HepG2 (cell line): ENCODE data around the gene GALNTL6. TPM values are rescaled to one million over a fixed set of nuclear protein-coding genes. Genes with fewer than 3 reads are reported as not detected.

Source experiments
- ATAC-seq: fragments of 200-7000 bp; cut with Tn5 transposase; 3 replicates; pipeline ENCODE4 v1.9.1; 2020; ENCODE audit warnings: mild to moderate bottlenecking, moderate library complexity
- BruUV-seq: library from RNA; stranded (reverse); fragments of 400-500 nt; replicated peaks from 2 replicates; lab custom pipeline; 2021; lab: Mats Ljungman, UMichigan
- CTCF ChIA-PET: fragments of 300-600 bp; formaldehyde crosslinking; extraction: SDS; loops from one replicate; lab custom pipeline; 2021; ENCODE audit warnings: low total read pairs, inconsistent platforms, low intra/inter-chr PET ratio; lab: Yijun Ruan, JAX
- POLR2A ChIA-PET: fragments of 350-600 bp; sonication (Branson Sonifier 250); formaldehyde crosslinking; loops from one replicate; lab custom pipeline; 2020; ENCODE audit warnings: antibody characterized with exemption, inconsistent platforms; lab: Yijun Ruan, JAX
- DNase-seq: peaks from one replicate; pipeline ENCODE4 v3.0.0-alpha.2; 2015; ENCODE audit warnings: low spot score
- FAIRE-seq: peaks from 3 replicates; lab custom pipeline; 2011; peaks lifted over from hg19 to GRCh38; lab: Jason Lieb, UNC
- H2AFZ ChIP-seq: one replicate; pipeline ENCODE4 v1.6.1; 2011; ENCODE audit warnings: low read length, inconsistent platforms
- H3K27ac ChIP-seq: fragments of 300-600 bp; 3 replicates; pipeline ENCODE4 v1.8.0; 2011; ENCODE audit warnings: mixed run types, mild to moderate bottlenecking, mixed read lengths, low read length, inconsistent platforms; ENCODE audit not compliant: insufficient read depth; ENCODE audit errors: extremely low read length
- H3K27me3 ChIP-seq, 2 experiments: fragments of 200-600 bp in 1 of 2; 2 replicates in 1 of 2; 3 replicates in 1 of 2; pipeline versions ENCODE4 v1.6.0 to v1.8.0; 2011; ENCODE audit warnings: low read length in 2 of 2, mild to moderate bottlenecking in 2 of 2, moderate library complexity in 2 of 2, inconsistent platforms in 1 of 2; ENCODE audit not compliant: insufficient read depth in 2 of 2, control insufficient read depth in 1 of 2
- H3K36me3 ChIP-seq, 2 experiments: fragments of 200-600 bp in 1 of 2; replicated peaks in 1 of 2; 2 replicates in 1 of 2; 3 replicates in 1 of 2; pipeline versions ENCODE4 v1.5.1 to v1.8.0; 2011; ENCODE audit warnings: low read length in 2 of 2, inconsistent platforms in 1 of 2; ENCODE audit not compliant: insufficient read depth in 2 of 2, control insufficient read depth in 1 of 2
- H3K4me1 ChIP-seq: 2 replicates; pipeline ENCODE4 v1.5.1; 2012; ENCODE audit warnings: low read length, inconsistent platforms; ENCODE audit not compliant: insufficient read depth
- H3K4me2 ChIP-seq: 2 replicates; pipeline ENCODE4 v1.6.0; 2011; ENCODE audit warnings: low read depth, low read length, inconsistent platforms
- H3K4me3 ChIP-seq, 3 experiments: fragments of 200-600 bp in 1 of 3; sonication (generic), shearing (Covaris generic) in 1 of 3; replicated peaks in 1 of 3; 2 replicates each; pipeline ENCODE4 v1.5.1; 2011 to 2016; ENCODE audit warnings: low read length in 3 of 3, inconsistent platforms in 2 of 3, low read depth in 2 of 3, mild to moderate bottlenecking in 2 of 3, control low read depth in 1 of 3, mixed read lengths in 1 of 3; ENCODE audit not compliant: insufficient read depth in 1 of 3
- H3K79me2 ChIP-seq: one replicate; pipeline ENCODE4 v1.6.1; 2011; ENCODE audit warnings: low read length, inconsistent platforms; ENCODE audit not compliant: insufficient read depth
- H3K9ac ChIP-seq: 2 replicates; pipeline ENCODE4 v1.6.0; 2011; ENCODE audit warnings: mild to moderate bottlenecking, low read depth, low read length, inconsistent platforms; ENCODE audit not compliant: insufficient read depth
- H3K9me3 ChIP-seq: 2 replicates; pipeline ENCODE4 v1.5.1; 2012; ENCODE audit warnings: mild to moderate bottlenecking, low read length
- H4K20me1 ChIP-seq: 2 replicates; pipeline ENCODE4 v1.6.0; 2011; ENCODE audit warnings: inconsistent platforms, mild to moderate bottlenecking, low read length, moderate library complexity; ENCODE audit not compliant: insufficient read depth
- ATAD3A ChIP-seq: sonication (generic); formaldehyde crosslinking; IDR thresholded peaks from 2 replicates; pipeline ENCODE4 v1.4.0; 2020; ENCODE audit warnings: missing genetic modification reagents
- EED ChIP-seq: sonication (generic); formaldehyde crosslinking; IDR thresholded peaks from 2 replicates; pipeline ENCODE4 v1.5.0; 2020; ENCODE audit warnings: mild to moderate bottlenecking, missing genetic modification reagents
- RBFOX2 ChIP-seq: fragments of 200-400 bp; formaldehyde crosslinking; IDR thresholded peaks from 2 replicates; pipeline ENCODE4 v1.6.1; 2017; ENCODE audit warnings: low read depth, mild to moderate bottlenecking, low read length
- ZNF274 ChIP-seq: sonication (generic); formaldehyde crosslinking; IDR thresholded peaks from 2 replicates; pipeline ENCODE4 v1.5.1; 2020; ENCODE audit warnings: mild to moderate bottlenecking, missing genetic modification reagents
- ZNF761 ChIP-seq: sonication (generic); formaldehyde crosslinking; conservative IDR thresholded peaks from 2 replicates; pipeline ENCODE4 v1.4.0; 2020; ENCODE audit warnings: mild to moderate bottlenecking, missing genetic modification reagents
- WGBS: methylation state at CpG from one replicate; pipeline ENCODE4 v1.1.6; 2017; ENCODE audit warnings: low lambda C conversion rate; 5-methylcytosine and 5-hydroxymethylcytosine counted together
- in situ Hi-C: cut with HindIII; loops from 2 replicates; pipeline ENCODE4 v1.10.0; 2017; ENCODE audit warnings: low pct_unique_long_range_greater_than_20kb; ENCODE audit not compliant: extremely low pct_ligation_motif_present
- intact Hi-C: fragments of 100-400 bp; cut with micrococcal nuclease; formaldehyde crosslinking; loops from one replicate; pipeline ENCODE4 v1.10.0; 2022; ENCODE audit not compliant: unreplicated experiment
- polyA plus RNA-seq, 8 experiments: library from polyadenylated mRNA; depleted of rRNA in 3 of 8; stranded (reverse) in 7 of 8; unstranded in 1 of 8; fragments of >200 nt; fragmentation: Illumina TruSeq in 4 of 8; extraction: Trizol in 4 of 8; gene quantifications; 2 replicates each; pipeline versions ENCODE4 v1.2.1 to v1.2.3, GENCODE V29; 2011 to 2016; ENCODE audit warnings: low read depth in 4 of 8, missing spikeins in 1 of 8, mixed read lengths in 1 of 8; ENCODE audit not compliant: insufficient read depth in 1 of 8
- total RNA-seq, 5 experiments: library from RNA; depleted of rRNA; stranded (reverse); fragments of >200 nt; fragmentation: Illumina TruSeq; extraction: Trizol; gene quantifications; 2 replicates each; pipeline ENCODE4 v1.2.3, GENCODE V29; 2016; ENCODE audit warnings: low read depth in 1 of 5
- TF ChIP-seq, protein P1 (sequence below): fragments of 450-650 bp; IDR thresholded peaks from 2 replicates; pipeline ENCODE4 v1.6.1; 2016

The GALNTL6 gene
- total and polyA plus RNA-seq, 2 of the 13 experiments (the other 11 are each of a cell fraction or from before 2014, with no cell fraction given) = not detected

DNA sequence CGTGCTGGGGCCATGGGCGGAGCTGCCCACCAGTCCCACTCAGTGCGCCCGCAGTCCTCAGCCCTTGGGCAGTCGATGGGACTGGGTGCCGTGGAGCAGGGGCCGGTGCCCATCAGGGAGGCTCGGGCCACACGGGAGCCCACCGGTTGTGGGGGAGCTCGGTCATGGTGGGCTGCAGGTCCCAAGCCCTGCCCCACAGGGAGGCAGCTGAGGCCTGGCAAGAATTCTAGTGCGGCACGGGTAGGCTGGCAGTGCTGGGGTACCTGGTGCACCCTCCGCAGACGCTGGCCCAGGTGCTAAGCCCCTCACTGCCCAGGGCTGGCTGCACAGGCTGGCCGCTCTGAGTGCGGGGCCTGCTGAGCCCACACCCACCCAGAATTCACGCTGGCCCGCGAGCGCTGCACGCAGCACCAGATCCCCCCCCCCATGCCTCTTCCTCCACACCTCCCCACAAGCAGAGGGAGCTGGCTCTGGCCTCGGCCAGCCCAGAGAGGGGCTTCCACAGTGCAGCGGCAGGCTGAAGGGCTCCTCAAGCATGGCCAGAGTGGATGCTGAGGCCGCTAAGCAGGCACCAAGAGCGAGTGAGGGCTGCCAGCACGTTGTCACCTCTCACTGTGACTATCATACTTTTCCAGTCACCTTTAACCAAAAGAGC lies 564.4 kb downstream of the GALNTL6 start (continued):
- no peak for TF ChIP-seq ZNF274 (CRISPR knock-in tag)

DNA sequence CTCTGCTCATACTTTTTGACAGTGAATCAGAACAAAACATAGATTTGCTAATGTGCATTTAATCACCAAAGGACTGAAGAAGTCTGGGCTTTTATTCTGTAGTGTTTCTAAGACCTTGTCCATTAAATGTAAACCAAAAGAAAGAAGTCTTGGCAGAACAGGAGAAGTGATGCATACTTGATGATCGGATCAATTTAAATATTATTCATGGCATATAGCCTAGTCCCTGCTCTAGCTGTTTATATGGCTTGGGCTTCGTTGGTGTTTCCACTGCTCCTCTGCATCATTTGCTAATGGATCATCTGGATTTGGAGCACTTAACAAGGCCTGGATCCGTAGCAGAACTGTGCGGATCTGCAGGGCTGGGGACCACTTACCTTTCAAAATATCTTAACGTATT lies 566.6 kb downstream of the GALNTL6 start:
- Histone ChIP-seq H3K4me1 (no peaks in the 10 kb centered on the region), H3K27ac (no peak overlapping the region), H3K36me3 (no peaks in the 10 kb centered on the region), H3K79me2 (no peaks in the 10 kb centered on the region), H3K4me3 (no peak overlapping the region), H2AFZ (no peak overlapping the region), H3K27me3 (no peaks in the 10 kb centered on the region), H3K9me3 (no peaks in the 10 kb centered on the region), H4K20me1 (no peaks in the 10 kb centered on the region), H3K9ac (no peak overlapping the region), H3K4me2 (no peak overlapping the region)
- DNase-seq = no peak
- in situ Hi-C loops (no loop called here), intact Hi-C loops (no loop called here)
- CTCF ChIA-PET = no interaction called here
- POLR2A ChIA-PET = no interaction called here
- no peak for ATAC-seq
- no peak for FAIRE-seq
- WGBS = 36% methylated on average over 5 of the region's 5 CpGs
- TF ChIP-seq EED (CRISPR knock-in tag) (no peak), ATAD3A (CRISPR knock-in tag) (no peak), RBFOX2 (no peak), ZNF761 (no peak)
- TF ChIP-seq, protein P1, sequence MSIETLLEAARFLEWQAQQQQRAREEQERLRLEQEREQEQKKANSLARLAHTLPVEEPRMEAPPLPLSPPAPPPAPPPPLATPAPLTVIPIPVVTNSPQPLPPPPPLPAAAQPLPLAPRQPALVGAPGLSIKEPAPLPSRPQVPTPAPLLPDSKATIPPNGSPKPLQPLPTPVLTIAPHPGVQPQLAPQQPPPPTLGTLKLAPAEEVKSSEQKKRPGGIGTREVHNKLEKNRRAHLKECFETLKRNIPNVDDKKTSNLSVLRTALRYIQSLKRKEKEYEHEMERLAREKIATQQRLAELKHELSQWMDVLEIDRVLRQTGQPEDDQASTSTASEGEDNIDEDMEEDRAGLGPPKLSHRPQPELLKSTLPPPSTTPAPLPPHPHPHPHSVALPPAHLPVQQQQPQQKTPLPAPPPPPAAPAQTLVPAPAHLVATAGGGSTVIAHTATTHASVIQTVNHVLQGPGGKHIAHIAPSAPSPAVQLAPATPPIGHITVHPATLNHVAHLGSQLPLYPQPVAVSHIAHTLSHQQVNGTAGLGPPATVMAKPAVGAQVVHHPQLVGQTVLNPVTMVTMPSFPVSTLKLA = no peak
- no TSS peak for BruUV-seq
